GM21447 (cell line): ENCODE results near the gene ASCC2.
"Not testable (repeated sequence)": the region's sequence is repeated elsewhere in the genome, so short reads cannot be mapped to it uniquely, and the experiment has no call there.

Experiments
- ATAC-seq: cut with Tn5 transposase; IDR thresholded peaks from one replicate; pipeline ENCODE4 v1.9.1; 2021; ENCODE audit not compliant: unreplicated experiment

The ASCC2 gene

DNA sequence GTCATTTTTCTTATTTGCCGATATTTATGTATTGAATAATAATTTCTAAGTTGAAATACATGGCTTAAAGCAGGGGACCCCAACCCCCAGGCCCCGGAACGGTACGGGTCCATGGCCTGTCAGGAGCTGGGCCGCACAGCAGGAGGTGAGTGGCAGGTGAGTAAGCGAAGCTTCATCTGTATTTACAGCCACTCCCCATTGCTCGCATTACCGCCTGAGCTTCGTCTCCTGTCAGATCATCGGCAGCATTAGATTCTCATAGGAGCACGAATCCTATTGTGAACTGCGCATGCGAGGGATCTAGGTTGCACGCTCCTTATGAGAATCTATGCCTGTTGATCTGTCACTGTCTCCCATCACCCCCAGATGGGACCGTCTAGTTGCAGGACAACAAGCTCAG lies 75.8 kb downstream of the ASCC2 start:
- no peak for ATAC-seq

DNA sequence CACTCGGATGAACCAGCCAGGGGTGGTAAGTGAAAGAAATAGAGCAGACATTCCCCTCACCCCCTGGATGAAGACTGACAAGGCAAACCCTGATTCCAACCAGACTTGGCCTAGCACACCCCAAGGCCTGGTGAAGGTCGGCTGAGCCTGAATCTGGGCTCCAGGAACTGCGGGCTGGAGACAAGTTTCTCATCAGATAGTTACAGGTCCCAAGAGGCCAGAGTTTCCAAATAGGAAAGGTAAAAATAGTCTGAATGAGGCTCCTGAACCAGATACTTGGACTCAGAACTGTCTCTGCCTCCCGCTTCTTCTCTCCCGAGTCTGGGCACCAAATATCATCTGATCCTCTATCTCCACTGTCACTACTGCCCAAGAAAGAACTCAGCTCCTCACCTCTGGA lies 79.1 kb downstream of the ASCC2 start:
- no peak for ATAC-seq

DNA sequence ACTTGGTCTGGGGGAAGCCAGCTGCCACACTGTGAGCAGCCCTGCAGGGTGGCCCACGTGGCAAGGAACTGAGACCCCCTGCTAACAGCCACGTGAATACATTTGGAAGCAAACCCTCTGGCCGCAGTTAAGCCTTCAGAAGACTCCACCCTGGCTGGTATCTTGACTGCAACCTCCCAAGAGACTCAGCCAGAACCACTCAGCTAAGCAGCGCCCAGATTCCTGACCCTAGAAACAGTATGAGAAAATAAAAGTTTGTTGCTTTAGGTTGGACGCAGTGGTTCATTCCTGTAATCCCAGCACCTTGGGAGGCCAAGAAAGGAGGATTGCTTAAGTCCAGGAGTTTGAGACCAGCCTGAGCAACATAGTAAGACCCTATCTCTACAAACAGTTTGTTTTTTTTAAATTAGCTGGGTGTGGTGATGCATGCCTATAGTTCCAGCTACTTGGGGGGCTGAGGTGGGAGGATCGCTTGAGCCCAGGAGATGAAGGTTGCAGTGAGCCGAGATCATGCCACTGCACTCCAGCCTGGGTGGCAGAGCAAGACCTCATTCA lies 79.9 kb downstream of the ASCC2 start:
- ATAC-seq, result no peak

DNA sequence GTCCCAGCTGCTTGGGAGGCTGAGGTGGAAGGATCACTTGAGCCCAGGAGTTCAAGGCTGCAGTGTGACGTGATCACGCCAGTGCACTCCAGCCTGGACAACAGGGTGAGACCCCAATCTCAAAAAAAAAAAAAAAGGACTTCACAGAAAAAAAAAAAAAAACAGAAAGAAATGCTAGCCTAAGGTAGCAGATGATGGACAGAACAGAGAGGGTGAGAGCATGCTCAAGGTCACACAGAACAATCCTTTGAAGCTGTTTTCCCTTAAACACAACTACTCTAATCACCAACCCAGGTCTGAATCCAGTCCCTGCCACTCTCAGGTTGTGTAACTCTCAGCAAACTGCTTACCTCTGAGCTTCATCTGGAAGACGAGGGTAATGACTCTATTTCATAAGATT lies 81.0 kb downstream of the ASCC2 start:
- no peak for ATAC-seq

DNA sequence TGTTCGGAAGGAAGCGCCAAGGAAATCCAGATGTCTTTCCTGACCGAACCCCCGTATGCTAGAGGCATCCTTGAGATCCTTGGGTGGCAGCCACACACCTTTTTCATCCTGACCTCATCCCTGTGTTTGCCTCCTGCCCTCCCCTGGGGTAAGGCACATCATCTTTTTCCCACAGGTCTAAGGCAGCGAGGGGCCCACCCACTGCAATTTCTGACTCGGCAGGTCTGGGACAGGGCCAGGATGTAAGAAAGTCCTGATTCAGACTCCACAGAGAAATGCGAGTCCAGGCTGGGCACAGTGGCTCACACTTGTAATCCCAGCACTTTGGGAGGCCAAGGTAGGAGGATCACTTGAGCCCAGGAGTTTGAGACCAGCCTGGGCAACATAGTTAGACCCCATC lies 81.7 kb downstream of the ASCC2 start:
- ATAC-seq, result no peak

DNA sequence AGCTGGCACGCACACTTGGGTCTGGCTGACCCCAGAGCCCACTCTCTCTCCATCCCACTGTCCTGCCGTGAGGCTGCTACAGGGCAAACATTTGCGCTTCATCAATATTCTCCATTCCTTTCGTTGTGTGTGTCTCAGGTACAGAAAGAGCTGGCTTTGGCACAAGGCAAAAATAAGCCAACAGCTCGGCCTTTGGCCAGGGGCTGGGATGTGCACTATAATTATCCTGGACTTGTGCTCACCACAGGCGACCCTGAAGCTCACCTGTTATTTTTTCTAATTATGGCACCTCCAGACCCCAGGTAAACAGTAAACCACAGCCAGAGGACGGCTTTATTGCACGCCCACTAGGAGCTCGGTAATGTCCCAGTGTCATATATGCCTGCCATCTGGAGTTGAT lies 82.2 kb downstream of the ASCC2 start:
- ATAC-seq, result no peak

DNA sequence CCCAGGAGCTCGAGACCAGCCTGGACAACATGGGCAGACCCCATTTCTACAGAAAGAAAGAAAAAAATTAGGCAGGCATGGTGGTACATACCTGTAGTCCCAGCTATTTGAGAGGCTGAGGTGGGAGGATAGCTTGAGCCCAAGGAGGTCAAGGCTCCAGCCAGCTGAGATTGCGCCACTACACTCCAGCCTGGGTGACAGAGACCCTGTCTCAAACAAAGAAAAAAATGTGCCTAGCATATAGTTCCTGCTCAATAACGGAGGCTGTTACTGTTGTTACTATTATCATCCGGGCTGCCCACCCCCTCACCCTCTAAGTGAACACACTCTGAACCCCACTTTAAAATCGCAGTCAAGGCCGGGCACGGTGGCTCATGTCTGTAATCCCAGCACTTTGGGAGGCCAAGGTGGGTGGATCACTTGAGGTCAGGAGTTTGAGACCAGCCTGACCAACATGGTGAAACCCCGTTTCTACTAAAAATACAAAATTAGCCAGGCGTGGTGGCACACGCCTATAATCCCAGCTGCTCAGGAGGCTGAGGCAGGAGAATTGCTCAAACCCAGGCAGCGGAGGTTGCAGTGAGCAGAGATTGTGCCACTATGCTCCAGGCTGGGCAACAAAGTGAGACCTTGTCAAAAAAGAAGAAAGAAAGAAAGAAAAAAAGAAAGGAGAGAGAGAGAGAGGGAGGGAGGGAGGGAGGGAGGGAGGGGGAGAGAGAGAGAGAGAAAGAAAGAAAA lies 83.2 kb downstream of the ASCC2 start:
- ATAC-seq, result not testable (repeated sequence)

DNA sequence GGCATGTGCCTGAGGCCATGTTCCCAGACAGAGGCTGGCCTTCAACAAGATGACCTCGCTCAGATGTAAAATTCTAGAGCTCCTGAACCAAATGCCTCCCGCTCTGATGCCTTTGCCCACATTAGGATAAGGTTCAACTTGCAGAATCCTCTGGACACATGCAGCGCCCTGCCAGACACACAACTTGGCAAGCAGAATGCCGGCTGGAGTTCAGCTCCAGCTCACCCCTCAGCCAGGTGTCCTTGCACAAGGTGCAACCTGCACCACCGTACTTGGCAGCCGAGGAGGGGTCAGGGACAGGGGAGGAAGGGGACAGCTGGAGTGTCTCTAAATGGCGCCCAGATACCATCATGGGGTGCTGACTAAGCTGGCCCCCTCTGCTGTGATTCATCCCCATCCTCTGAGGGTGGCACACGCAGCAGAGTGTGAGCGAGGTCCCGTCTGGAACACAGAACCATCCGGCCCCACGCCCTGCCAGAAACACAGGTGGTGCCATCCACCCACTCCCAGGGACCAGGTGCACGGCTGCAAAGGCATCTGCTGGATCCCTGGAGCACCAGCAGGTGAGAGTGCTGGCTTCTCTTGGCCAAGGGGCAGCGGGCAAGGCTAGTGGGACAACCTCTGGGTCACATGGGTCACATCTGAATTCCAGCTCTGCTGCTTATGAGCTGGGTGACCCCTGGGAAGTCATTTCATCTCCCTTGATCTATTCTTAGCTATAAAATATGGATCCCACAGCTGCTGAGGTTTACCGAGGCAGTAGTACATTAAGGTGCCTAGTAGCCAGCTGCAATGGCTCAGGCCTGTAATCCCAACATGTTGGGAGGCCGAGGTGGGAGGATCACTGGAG lies 84.0 kb downstream of the ASCC2 start:
- no peak for ATAC-seq

DNA sequence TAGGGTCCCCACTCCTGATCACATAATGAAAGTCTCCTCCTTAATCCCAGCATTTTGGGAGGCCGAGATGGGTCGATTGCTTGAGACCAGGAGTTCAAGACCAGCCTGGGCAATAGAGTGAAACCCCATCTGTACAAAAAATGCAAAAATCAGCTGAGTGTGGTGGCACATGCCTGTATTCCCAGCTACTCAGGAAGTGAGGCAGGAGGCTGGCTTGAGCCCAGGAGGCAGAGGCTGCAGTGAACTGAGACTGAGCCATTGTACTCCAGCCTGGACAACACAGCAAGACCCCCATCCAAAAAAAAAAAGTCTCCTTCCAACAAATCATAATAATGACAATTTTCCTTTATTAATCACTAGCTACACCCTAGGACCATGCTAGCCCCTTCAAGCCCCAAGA lies 86.4 kb downstream of the ASCC2 start:
- ATAC-seq, result no peak

DNA sequence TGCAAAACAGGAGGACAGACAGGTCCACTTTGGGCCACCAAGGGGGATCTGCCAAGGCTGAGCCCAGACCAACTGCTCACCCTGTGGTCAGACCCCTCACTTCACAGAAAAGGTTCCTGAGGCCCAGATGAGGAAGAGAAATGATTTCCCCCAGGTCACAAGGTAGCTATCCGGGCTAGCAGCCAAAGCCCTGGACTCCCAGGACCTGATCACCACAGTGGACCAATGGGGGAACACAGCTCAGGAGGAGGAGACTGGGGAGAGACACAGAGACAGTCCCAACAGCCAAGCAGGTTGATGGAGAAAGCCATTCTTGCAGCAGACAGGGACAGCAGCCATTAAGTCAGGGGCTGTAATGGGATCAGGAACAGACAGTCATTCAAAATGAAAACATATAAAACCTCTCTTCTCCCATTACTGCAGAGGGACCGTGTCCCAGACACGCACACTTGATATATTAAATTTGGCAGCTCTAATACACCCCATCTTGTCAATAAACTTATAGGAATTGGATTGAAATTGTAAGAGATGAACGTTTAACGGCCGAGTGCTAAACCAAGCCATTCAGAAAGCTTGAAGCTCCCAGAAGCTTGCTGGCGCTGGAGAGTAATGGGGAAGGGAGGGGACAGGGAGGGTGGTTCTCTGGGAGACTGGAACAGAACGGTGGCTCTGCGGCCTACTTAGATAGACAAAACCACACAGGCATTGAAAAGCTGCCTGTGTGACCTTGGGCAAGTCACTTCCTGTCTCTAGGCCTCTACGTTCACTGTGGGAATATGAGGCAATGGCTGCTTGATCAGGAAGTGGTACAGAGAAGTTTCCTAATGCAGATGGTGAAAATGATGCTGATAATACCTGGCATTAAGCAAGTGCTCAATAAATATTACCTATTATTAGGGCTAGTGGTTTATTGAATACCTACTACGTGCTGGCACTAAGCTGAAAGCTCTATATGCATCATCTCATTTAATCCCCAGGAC lies 87.2 kb downstream of the ASCC2 start:
- no peak for ATAC-seq

DNA sequence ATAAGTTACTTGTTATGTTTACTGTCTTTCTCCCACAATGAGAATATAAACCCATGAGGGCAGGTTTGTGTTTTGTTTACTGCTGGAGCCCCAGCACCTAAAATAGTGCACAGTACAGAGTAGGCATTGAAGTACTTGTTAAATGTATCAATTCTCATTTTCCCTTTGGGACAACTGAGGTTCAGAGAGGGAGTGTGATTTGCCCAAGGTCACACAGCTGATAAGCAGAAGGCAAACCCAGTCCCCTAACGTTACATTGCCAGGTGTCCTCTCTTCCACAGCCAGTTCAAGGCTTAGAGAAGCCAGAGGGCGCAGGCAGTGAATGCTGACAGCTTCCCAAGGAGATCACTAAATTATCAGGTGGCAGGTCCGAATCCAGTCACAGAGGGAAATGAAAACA lies 88.0 kb downstream of the ASCC2 start:
- ATAC-seq, result no peak

DNA sequence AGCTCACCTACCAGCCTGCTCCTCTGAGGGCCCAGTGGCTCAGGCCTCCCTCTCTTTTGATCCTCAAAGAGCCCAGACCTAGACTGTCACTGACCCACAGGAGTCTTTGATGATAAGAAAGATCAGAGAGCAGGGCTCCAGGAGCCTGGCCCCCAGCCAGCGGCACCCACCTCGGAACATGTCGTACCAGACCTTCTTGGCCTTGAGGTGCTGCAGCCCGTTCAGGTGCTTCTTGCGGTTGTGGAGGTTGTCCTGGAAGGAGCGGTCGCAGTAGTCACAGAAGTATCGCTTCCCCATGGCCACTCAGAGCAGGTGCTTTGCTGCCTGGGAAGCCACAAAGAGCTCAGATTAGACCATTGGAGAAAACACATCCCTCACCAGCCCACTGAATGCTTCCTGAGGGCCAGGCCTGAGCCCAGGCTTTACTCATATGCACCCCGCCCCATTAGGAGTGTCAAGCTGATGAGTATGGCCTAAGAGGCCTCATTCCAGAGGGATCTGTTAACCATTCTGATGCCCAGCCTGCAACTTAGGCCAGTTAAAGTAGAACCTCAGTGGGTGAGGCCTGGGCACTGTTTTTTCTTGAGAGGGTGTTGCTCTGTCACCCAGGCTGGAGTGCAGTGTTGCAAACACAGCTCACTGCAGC lies 89.7 kb downstream of the ASCC2 start:
- ATAC-seq, result no peak

DNA sequence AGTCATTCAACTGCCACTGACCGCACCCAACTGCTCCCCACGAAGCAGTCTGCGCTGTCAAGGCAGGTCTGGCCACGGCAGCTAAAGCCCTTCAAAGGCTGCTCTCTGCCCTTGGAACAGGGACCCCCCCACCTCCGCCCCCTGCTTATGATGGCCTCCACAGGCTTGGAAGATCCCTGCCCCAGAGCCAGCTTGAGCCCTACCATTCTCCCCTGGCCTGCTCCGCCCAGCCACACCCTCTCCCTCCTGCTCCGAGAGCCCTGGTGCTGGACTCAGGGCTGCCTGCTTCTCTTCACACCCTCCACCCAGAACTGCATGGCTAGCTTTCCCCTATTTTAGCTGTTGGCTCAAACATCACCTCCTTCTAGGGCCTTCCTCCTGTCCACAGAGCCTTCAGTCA lies 90.2 kb downstream of the ASCC2 start:
- ATAC-seq, result no peak

DNA sequence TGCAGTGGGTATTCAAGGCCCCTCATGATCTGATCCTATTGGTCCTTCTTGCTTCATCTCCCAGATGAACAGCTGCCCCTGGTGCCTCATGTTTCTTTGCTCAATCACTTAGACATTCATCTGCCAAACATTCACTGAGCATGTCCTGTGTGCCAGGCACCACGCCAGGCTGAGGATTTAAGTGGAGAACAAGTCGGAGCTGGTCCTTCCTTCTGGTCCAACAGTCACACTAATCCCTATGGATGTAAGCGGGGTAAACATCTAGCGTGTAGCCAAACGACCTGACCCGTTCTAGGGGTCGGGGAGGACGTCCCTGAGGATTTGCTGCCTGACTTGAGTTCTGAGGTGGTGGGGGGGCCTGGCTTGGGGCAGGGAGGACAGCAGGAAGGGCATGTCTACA lies 93.2 kb downstream of the ASCC2 start:
- ATAC-seq, result no peak

DNA sequence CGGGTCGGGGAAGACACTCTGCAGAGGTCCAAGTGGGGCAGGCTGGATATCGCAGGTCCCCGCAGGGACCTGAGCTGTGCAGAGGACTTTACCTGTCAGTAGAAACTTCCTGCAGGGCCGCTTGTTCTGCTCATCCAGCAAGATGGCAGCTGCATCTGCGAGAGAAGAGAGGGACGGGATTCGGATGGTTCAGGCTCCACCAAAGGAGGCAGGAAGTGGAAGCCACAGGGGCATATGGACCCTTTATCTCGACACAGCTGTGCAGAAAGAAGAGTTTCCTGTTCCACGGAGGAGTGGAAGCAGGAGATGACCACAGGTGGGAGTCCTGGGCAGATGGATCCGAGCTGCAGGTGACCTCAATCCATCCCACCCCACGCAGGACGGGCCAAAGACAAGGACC lies 95.7 kb downstream of the ASCC2 start:
- ATAC-seq, result no peak

DNA sequence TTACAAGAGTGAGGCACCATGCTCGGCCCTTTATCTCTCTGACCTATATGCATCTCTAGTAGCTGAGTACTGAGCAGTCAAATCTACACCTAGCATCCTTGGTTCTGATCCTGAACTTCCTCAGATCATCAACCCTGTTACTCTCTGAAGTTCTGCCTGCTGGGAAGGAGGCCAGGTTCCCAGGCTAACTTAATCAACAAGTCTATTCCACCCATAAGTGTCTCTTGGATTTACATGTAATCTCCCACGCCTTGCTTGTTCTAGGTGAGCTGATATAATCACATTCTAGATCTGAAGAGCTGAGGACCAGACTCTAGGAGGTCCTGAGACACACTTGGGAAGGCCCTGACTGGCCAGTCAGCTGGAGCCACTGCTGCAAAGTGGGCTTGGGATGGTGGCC lies 96.1 kb downstream of the ASCC2 start:
- no peak for ATAC-seq

DNA sequence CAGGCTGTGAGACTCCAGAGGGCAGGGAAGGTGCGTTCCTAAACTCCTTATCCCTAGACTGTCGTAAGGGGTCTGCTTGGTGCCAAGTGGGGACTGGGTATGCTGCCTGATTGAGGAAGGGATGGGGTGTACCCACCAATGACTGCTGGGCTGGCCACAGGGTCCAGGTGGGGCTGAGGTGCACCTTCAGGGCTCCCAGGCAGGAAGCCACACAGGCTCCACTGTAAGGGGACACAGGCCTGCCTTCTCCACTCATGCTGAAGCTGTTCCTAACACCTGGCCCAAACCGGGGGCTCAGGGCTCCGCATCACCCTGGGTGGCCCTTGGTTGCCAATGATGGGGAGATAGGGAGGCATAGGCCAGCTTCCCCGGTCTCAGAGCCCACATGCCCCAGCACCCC lies 97.9 kb downstream of the ASCC2 start:
- ATAC-seq, result no peak

DNA sequence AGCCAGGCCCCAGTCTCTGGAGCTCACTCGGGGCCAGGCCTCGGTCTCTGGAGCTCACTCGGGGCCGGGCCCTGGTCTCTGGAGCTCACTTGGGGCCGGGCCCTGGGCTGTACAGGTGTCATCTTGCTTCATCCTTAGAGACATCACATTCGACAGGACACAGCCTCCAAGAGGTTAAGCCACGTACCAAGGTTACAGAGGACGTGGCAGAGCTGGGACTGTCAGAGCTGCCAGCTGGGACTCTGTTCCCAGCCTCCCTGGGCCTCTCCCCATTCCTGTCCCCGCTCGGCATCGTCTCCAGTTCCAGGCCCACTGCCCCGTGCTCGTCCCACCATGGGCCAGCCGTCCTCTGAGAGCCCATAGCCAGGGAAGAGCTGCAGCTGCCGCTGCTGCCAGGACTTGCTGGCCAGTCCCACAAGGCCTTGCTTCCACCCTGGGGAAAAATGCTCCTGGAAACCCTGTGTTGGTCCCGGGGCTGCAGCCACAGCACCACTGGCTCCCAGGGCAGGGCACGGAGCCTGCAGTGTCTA lies 98.7 kb downstream of the ASCC2 start:
- no peak for ATAC-seq
